HPDE6-E6E7 (cell line): ENCODE data around the gene TKTL1.
"Not testable (repeated sequence)": the region's sequence is repeated elsewhere in the genome, so short reads cannot be mapped to it uniquely, and the experiment has no call there.

Experiments used
- DNase-seq: peaks from one replicate; pipeline ENCODE4 v3.0.0; 2011; ENCODE audit warnings: missing footprints; ENCODE audit errors: extremely low spot score

The TKTL1 gene

GRCh38 chrX:154343620-154344019 is 48.0 kb downstream of the TKTL1 start:
- DNase-seq = not testable (repeated sequence)

GRCh38 chrX:154348114-154348531 is 52.5 kb downstream of the TKTL1 start:
- no peak for DNase-seq

GRCh38 chrX:154348646-154349358 is 53.2 kb downstream of the TKTL1 start:
- no peak for DNase-seq

- no peak for DNase-seq
Measured at GRCh38 chrX:154349359-154349935, 53.9 kb downstream of the TKTL1 start.

GRCh38 chrX:154349979-154350378 is 54.4 kb downstream of the TKTL1 start:
- no peak for DNase-seq

- DNase-seq = no peak
Measured at GRCh38 chrX:154350429-154351182, 55.0 kb downstream of the TKTL1 start.

- no peak for DNase-seq
Measured at GRCh38 chrX:154351183-154352011, 55.8 kb downstream of the TKTL1 start.

- DNase-seq = no peak
Measured at GRCh38 chrX:154352012-154352401, 56.4 kb downstream of the TKTL1 start.

- no peak for DNase-seq
Measured at GRCh38 chrX:154352466-154352865, 56.9 kb downstream of the TKTL1 start.

- DNase-seq = no peak
Measured at GRCh38 chrX:154353172-154353843, 57.7 kb downstream of the TKTL1 start.

GRCh38 chrX:154354013-154354412 is 58.4 kb downstream of the TKTL1 start:
- DNase-seq = no peak

GRCh38 chrX:154354516-154354915 is 58.9 kb downstream of the TKTL1 start:
- no peak for DNase-seq

- DNase-seq = no peak
Measured at GRCh38 chrX:154355094-154355775, 59.6 kb downstream of the TKTL1 start.

- no peak for DNase-seq
Measured at GRCh38 chrX:154355776-154356140, 60.2 kb downstream of the TKTL1 start.

GRCh38 chrX:154356596-154356995 is 61.0 kb downstream of the TKTL1 start:
- DNase-seq = no peak

- no peak for DNase-seq
Measured at GRCh38 chrX:154357205-154357604, 61.6 kb downstream of the TKTL1 start.

GRCh38 chrX:154358011-154358410 is 62.4 kb downstream of the TKTL1 start:
- no peak for DNase-seq

GRCh38 chrX:154358829-154359228 is 63.2 kb downstream of the TKTL1 start:
- DNase-seq = no peak

- DNase-seq = no peak
Measured at GRCh38 chrX:154359362-154360154, 64.0 kb downstream of the TKTL1 start.

GRCh38 chrX:154360155-154360713 is 64.6 kb downstream of the TKTL1 start:
- no peak for DNase-seq
